GM18870 (cell line): ENCODE results near the gene DACT3.
A peak's percentile ranks its signal among the peaks of the same experiment; 100 is the strongest.

Experiments
- ATAC-seq: cut with Tn5 transposase; IDR thresholded peaks from one replicate; pipeline ENCODE4 v1.9.1; 2021; ENCODE audit warnings: moderate library complexity; ENCODE audit not compliant: unreplicated experiment

Gene DACT3

GRCh38 chr19:46661020-46661731 is at the start of gene DACT3:
Gene DACT3 (minus strand): TSS chr19:46661182. CDS start chr19:46661064, 118 bp downstream.
- peak; percentile 88 for ATAC-seq

GRCh38 chr19:46710687-46711086 is 49.7 kb upstream of the DACT3 start:
- no peak for ATAC-seq

- ATAC-seq: no peak
Observed at GRCh38 chr19:46704379-46705076, 43.5 kb upstream of the DACT3 start.

- ATAC-seq: no peak
Observed at GRCh38 chr19:46700704-46701103, 39.7 kb upstream of the DACT3 start.

GRCh38 chr19:46698395-46699321 is 37.7 kb upstream of the DACT3 start:
- ATAC-seq: no peak

GRCh38 chr19:46697204-46697960 is 36.4 kb upstream of the DACT3 start:
- no peak for ATAC-seq

DNA sequence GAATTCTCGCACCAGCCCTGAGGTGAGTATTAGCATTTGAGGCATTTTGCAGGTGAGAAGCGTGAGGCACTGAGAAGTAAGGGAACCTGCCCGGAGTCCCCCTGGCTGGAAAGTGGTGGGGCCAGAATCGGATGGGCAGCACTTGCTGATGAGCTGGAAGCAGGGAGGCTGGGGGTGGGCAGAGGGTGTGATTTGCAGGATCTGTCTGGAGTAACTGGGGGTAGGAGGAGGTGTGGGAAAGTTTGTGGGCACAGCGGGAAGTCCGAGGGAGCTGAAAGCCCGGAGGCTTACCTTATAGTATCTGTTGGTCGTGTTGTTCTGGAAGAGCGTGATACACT is 35.9 kb upstream of the DACT3 start:
- no peak for ATAC-seq

DNA sequence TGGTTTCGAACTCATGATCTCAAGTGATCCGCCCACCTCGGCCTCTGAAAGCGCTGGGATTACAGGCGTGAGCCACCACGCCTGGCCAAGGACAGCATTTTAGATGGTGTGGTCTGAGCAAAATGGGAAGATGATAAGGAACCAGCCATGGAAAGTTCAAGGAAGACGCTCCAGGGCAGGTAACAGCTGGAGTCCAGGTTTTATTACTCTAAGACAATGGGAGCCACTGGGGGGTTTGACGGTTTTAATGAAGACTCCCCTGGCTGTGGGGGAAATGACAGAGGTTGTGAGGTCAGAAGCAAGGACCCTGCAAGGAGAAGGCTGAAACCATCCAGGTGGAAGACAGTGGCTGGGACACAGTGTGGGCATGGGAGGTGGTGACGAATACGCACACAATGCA is 35.1 kb upstream of the DACT3 start:
- ATAC-seq: no peak

- ATAC-seq: no peak
Observed at GRCh38 chr19:46693760-46694159, 32.8 kb upstream of the DACT3 start.

DNA sequence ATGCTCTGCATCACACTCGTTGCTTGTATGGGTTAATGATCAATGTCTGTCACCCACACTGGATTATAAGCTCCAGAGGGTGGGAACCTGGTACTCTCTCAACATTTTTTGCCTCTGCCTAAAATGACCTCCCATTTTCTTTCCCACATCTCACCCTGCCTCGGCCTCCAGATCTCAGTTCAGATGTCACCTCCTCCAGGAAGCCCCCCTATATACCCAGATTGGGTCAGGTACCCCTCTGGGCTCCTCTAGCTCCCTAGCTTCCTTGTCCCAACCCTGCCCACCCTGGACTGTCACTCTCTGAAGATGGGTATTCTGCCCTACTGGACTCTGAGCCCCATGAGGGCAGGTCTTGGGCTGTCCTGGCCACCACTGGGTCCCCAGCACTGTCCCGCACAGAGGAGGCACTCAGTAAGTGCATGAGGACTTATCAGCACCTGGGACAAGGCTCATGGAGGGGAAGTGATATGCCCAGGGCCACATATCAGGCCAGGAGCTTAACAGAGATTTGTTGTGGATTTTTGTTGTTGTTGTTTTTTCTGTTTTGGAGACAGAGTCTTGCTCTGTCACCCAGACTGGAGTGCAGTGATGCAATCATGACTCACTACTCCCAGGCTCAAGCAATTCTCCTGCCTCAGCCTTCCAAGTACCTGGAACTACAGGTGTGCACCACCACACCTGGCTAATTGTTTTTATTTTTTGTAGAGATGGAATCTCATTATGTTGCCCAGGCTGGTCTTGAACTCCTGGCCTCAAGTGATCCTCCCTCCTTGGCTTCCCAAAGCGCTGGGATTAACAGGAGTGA is 32.1 kb upstream of the DACT3 start:
- no peak for ATAC-seq

GRCh38 chr19:46691948-46692347 is 31.0 kb upstream of the DACT3 start:
- ATAC-seq: no peak

GRCh38 chr19:46691104-46691503 is 30.1 kb upstream of the DACT3 start:
- no peak for ATAC-seq

GRCh38 chr19:46689358-46689757 is 28.4 kb upstream of the DACT3 start:
- no peak for ATAC-seq

DNA sequence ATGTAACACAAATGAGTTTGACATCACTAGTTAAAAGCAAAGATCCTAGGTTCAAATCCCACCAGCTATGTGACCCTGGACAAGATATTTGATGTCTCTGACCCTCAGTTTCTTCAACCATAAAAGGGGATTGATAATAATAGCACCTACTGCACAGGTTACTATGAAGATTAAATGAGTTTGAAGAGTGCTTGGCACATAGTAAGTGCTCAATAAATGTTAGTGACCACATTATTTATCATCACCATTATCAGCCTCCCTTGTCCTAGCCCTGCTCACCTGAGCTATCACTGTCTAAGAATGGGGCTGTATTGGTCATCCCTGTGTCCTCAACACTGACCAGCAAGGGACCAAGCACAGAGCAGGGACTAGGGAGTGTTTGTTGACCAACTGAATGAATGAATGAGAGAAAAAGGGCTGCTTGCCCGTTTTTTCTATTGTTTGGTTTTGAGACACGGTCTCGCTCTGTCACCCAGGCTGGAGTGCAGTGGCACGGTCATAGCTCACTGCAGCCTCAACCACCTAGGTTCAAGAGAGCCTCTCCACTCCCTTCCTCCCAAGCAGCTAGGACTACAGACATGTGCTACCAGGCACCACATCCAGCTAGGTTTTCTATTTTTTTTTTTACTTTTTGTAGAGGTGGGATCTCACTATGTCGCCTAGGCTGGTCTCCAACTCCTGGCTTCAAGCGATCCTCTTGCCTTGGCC is 26.6 kb upstream of the DACT3 start:
- ATAC-seq: no peak

DNA sequence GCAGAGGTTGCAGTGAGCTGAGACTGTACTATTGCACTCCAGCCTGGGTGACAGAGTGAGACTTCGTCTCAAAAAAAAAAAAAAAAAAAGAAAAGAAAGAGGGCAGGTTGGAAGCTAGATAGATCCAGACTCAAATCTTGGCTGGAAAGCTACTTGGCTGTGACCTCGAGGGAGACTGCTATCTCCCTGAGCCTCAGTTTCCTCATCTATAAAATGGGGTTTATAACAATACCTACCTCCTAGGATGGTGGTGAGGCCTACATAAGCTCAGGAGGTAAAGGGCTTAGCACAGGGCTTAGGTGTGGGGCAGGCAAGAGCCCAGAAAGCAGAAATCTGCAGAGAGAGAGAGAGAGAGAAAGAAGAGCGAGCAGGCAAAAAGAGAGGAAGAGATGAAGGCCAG is 24.2 kb upstream of the DACT3 start:
- no peak for ATAC-seq

DNA sequence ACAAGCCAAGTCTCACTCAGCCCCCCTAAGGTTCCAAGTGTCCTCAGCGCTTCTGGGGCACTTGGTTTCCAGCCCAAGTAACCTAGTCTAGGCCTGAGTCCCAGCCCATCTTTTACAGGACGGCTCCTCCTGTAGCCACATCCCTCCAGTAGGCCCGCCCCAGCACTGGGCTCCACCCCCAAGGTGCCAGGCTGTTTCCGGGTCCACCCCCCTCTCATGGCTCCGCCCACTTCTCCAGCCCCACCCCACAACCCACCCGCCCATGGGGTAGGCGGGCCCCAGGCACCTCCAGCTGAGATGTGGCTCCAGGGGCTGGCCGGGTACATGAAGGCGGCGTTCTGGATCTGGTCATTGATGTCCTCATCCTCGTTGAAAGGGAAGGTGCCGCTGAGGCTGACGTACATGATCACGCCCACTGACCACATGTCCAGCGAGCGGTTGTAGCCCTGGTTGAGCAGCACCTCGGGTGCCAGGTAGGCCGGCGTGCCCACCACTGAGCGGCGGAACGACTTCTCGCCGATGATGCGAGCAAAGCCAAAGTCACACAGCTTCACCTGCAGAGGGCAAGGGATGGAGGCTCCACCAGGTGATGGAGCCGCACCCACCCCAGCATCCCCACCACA is 17.2 kb upstream of the DACT3 start:
- ATAC-seq: no peak

- no peak for ATAC-seq
Observed at GRCh38 chr19:46674416-46675178, 13.6 kb upstream of the DACT3 start.

DNA sequence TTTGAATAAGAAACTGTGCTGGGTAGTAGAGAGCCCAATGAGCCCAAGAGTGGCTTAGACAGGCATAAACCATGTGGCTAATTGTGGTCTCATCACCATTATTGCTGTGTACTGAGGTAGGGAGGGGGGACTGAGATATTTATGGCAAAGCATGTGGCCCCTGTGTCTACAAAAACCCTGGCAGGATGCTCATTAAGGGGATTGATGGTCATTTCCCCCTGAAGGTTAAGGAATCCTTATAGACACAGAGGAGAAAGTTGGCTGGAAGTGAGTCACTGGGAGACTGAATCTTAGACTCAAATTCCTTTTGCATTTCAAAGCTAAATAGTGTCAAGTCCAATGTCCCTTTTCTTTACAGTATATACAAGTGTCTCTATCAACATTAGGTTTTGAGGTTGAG is 9.8 kb upstream of the DACT3 start:
- no peak for ATAC-seq
